ENCODE data around the gene CNKSR1.

- TF ChIP-seq CTCF (IDR thresholded peaks at IDR 0.05) = peak in 3 of 6 experiments; percentile 8 to 28 (median 20)
- no peak for TF ChIP-seq POLR2A (IDR thresholded peaks at IDR 0.05)
Measured at GRCh38 chr1:26161415-26162219, 15.7 kb upstream of the CNKSR1 start.
